ENCODE results near the gene TSHZ3.

Gene TSHZ3

DNA sequence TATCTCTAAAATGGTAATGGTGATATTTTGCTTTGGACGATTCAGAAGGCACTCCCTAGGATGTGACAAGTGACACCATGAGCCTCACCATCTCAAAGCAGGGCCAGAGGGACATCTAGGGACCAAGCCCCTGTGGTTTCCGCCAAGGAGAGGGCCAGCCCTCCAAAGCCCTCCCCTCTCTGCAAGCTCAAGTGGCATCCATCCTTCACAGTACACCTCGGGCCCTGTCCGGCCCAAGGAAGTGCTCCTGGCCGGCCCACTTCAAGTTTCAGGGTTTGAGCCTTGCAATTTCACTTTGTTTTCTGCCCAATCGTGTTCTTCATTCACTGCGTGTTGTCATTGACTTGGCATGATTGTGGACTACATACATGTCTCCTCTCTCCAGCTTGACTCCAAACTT, 82.5 kb downstream of the TSHZ3 start:
- Histone ChIP-seq H3K9me3 (ENCODE audit: control insufficient read depth in 1 of 2, low read length in 2 of 2) (no peaks in the 10 kb centered on the region), H3K27ac (ENCODE audit: low read length) (no peak overlapping the region), H3K4me1 (ENCODE audit: control insufficient read depth in 1 of 2, insufficient read depth in 2 of 2, low read length in 2 of 2) (peaks cover 0 to 18% of the 10 kb centered on the region in 2 donors), H3K36me3 (ENCODE audit: control insufficient read depth in 1 of 2, insufficient read depth in 2 of 2, low read length in 2 of 2) (no peaks in the 10 kb centered on the region), H3K4me3 (ENCODE audit: low read depth in 1 of 2, low read length in 2 of 2) (no peak overlapping the region), H3K27me3 (ENCODE audit: low read depth, low read length) (no peaks in the 10 kb centered on the region)

DNA sequence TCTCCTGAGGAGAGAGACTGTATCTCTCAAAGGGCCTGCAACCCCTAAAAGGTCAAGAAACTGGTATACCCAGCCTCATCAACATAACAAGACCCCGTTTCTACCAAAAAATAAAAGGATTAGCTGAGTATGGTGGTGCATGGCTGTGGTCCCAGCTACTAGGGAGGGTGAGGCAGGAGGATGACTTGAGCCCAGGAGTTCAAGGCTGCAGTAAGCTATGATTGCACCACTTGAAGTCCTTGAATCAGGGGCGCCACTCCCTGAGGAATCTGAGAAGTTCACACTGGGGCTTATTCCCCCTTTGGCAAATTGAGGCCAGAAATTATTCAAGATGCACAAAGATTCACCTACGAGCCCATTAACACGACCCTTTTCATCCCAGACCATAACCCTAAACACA, 83.0 kb downstream of the TSHZ3 start:
- no peak overlapping the region for H3K27ac ChIP-seq (ENCODE audit: low read length)
- H3K36me3 ChIP-seq (ENCODE audit: control insufficient read depth in 1 of 2, insufficient read depth in 2 of 2, low read length in 2 of 2), result no peaks in the 10 kb centered on the region
- no peak overlapping the region for H3K4me3 ChIP-seq (ENCODE audit: low read depth in 1 of 2, low read length in 2 of 2)
- peaks cover 0 to 23% of the 10 kb centered on the region in 2 donors for H3K4me1 ChIP-seq (ENCODE audit: control insufficient read depth in 1 of 2, insufficient read depth in 2 of 2, low read length in 2 of 2)
- no peaks in the 10 kb centered on the region for H3K27me3 ChIP-seq (ENCODE audit: low read depth, low read length)
- H3K9me3 ChIP-seq (ENCODE audit: control insufficient read depth in 1 of 2, low read length in 2 of 2), result no peaks in the 10 kb centered on the region

GRCh38 chr19:31264041-31264778, 85.0 kb downstream of the TSHZ3 start:
- no peak overlapping the region for H3K27ac ChIP-seq (ENCODE audit: low read length)
- peaks cover 0 to 31% of the 10 kb centered on the region in 2 donors for H3K4me1 ChIP-seq (ENCODE audit: control insufficient read depth in 1 of 2, insufficient read depth in 2 of 2, low read length in 2 of 2)
- no peak overlapping the region for H3K4me3 ChIP-seq (ENCODE audit: low read depth in 1 of 2, low read length in 2 of 2)
- no peaks in the 10 kb centered on the region for H3K27me3 ChIP-seq (ENCODE audit: low read depth, low read length)
- no peaks in the 10 kb centered on the region for H3K36me3 ChIP-seq (ENCODE audit: control insufficient read depth in 1 of 2, insufficient read depth in 2 of 2, low read length in 2 of 2)
- no peaks in the 10 kb centered on the region for H3K9me3 ChIP-seq (ENCODE audit: control insufficient read depth in 1 of 2, low read length in 2 of 2)

GRCh38 chr19:31263328-31263727, 85.9 kb downstream of the TSHZ3 start:
- H3K9me3 ChIP-seq (ENCODE audit: control insufficient read depth in 1 of 2, low read length in 2 of 2), result no peaks in the 10 kb centered on the region
- H3K4me3 ChIP-seq (ENCODE audit: low read depth in 1 of 2, low read length in 2 of 2), result no peak overlapping the region
- no peak overlapping the region for H3K27ac ChIP-seq (ENCODE audit: low read length)
- no peaks in the 10 kb centered on the region for H3K36me3 ChIP-seq (ENCODE audit: control insufficient read depth in 1 of 2, insufficient read depth in 2 of 2, low read length in 2 of 2)
- peaks cover 0 to 31% of the 10 kb centered on the region in 2 donors for H3K4me1 ChIP-seq (ENCODE audit: control insufficient read depth in 1 of 2, insufficient read depth in 2 of 2, low read length in 2 of 2)
- H3K27me3 ChIP-seq (ENCODE audit: low read depth, low read length), result no peaks in the 10 kb centered on the region

DNA sequence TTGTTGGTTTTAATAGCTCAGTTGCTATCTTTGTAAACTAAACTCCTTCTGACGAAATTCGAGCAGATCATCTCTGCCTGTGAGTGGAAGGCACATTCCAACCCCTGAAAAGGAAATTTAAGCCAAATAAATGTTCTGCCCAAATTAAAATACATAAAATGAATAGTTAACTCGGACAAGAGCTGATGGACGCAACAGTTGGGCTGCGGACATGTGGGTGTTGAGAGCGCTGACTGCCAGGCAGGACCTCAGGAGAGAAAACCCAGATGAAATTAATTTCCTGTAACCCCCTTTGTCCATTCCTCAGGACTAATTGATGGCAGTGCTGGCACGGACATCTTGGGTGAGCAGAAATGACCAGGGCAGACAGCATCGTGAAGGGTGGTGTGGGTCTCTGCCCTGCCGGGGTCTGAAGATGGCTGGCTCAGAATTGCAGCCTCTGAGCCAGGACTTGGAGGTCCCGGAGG, 86.5 kb downstream of the TSHZ3 start:
- Histone ChIP-seq H3K27ac (ENCODE audit: low read length) (no peak overlapping the region), H3K9me3 (ENCODE audit: control insufficient read depth in 1 of 2, low read length in 2 of 2) (no peaks in the 10 kb centered on the region), H3K4me1 (ENCODE audit: control insufficient read depth in 1 of 2, insufficient read depth in 2 of 2, low read length in 2 of 2) (peaks cover 0 to 31% of the 10 kb centered on the region in 2 donors), H3K36me3 (ENCODE audit: control insufficient read depth in 1 of 2, insufficient read depth in 2 of 2, low read length in 2 of 2) (no peaks in the 10 kb centered on the region), H3K27me3 (ENCODE audit: low read depth, low read length) (no peaks in the 10 kb centered on the region), H3K4me3 (ENCODE audit: low read depth in 1 of 2, low read length in 2 of 2) (no peak overlapping the region)

- H3K27ac ChIP-seq (ENCODE audit: low read length), result no peak overlapping the region
- no peaks in the 10 kb centered on the region for H3K9me3 ChIP-seq (ENCODE audit: control insufficient read depth in 1 of 2, low read length in 2 of 2)
- peaks cover 0 to 31% of the 10 kb centered on the region in 2 donors for H3K4me1 ChIP-seq (ENCODE audit: control insufficient read depth in 1 of 2, insufficient read depth in 2 of 2, low read length in 2 of 2)
- H3K27me3 ChIP-seq (ENCODE audit: low read depth, low read length), result no peaks in the 10 kb centered on the region
- peak overlapping the region in 1 of 2 donors; percentile 15 for H3K4me3 ChIP-seq (ENCODE audit: low read depth in 1 of 2, low read length in 2 of 2)
- H3K36me3 ChIP-seq (ENCODE audit: control insufficient read depth in 1 of 2, insufficient read depth in 2 of 2, low read length in 2 of 2), result no peaks in the 10 kb centered on the region
Measured at GRCh38 chr19:31261603-31262212, 87.5 kb downstream of the TSHZ3 start.

- H3K4me1 ChIP-seq (ENCODE audit: control insufficient read depth in 1 of 2, insufficient read depth in 2 of 2, low read length in 2 of 2), result peaks cover 0 to 31% of the 10 kb centered on the region in 2 donors
- no peaks in the 10 kb centered on the region for H3K27me3 ChIP-seq (ENCODE audit: low read depth, low read length)
- H3K9me3 ChIP-seq (ENCODE audit: control insufficient read depth in 1 of 2, low read length in 2 of 2), result no peaks in the 10 kb centered on the region
- H3K27ac ChIP-seq (ENCODE audit: low read length), result no peak overlapping the region
- H3K4me3 ChIP-seq (ENCODE audit: low read depth in 1 of 2, low read length in 2 of 2), result peak overlapping the region in 1 of 2 donors; percentile 15
- H3K36me3 ChIP-seq (ENCODE audit: control insufficient read depth in 1 of 2, insufficient read depth in 2 of 2, low read length in 2 of 2), result no peaks in the 10 kb centered on the region
Measured at GRCh38 chr19:31261019-31261602, 88.1 kb downstream of the TSHZ3 start.

- no peak overlapping the region for H3K27ac ChIP-seq (ENCODE audit: low read length)
Measured at GRCh38 chr19:31260171-31260933, 88.9 kb downstream of the TSHZ3 start.

GRCh38 chr19:31258211-31259052, 90.8 kb downstream of the TSHZ3 start:
- H3K36me3 ChIP-seq (ENCODE audit: control insufficient read depth in 1 of 2, insufficient read depth in 2 of 2, low read length in 2 of 2), result no peaks in the 10 kb centered on the region

More at GRCh38 chr19:31260171-31260933, 88.9 kb downstream of the TSHZ3 start:
- Histone ChIP-seq H3K36me3 (ENCODE audit: control insufficient read depth in 1 of 2, insufficient read depth in 2 of 2, low read length in 2 of 2) (no peaks in the 10 kb centered on the region), H3K9me3 (ENCODE audit: control insufficient read depth in 1 of 2, low read length in 2 of 2) (no peaks in the 10 kb centered on the region), H3K4me1 (ENCODE audit: control insufficient read depth in 1 of 2, insufficient read depth in 2 of 2, low read length in 2 of 2) (peaks cover 0 to 31% of the 10 kb centered on the region in 2 donors), H3K27me3 (ENCODE audit: low read depth, low read length) (no peaks in the 10 kb centered on the region), H3K4me3 (ENCODE audit: low read depth in 1 of 2, low read length in 2 of 2) (no peak overlapping the region)

GRCh38 chr19:31257426-31258130, 91.7 kb downstream of the TSHZ3 start:
- Histone ChIP-seq H3K27ac (ENCODE audit: low read length) (no peak overlapping the region), H3K27me3 (ENCODE audit: low read depth, low read length) (no peaks in the 10 kb centered on the region), H3K9me3 (ENCODE audit: control insufficient read depth in 1 of 2, low read length in 2 of 2) (no peaks in the 10 kb centered on the region), H3K4me1 (ENCODE audit: control insufficient read depth in 1 of 2, insufficient read depth in 2 of 2, low read length in 2 of 2) (peaks cover 0 to 21% of the 10 kb centered on the region in 2 donors), H3K36me3 (ENCODE audit: control insufficient read depth in 1 of 2, insufficient read depth in 2 of 2, low read length in 2 of 2) (no peaks in the 10 kb centered on the region), H3K4me3 (ENCODE audit: low read depth in 1 of 2, low read length in 2 of 2) (no peak overlapping the region)

More at GRCh38 chr19:31258211-31259052, 90.8 kb downstream of the TSHZ3 start:
- no peaks in the 10 kb centered on the region for H3K27me3 ChIP-seq (ENCODE audit: low read depth, low read length)
- no peak overlapping the region for H3K27ac ChIP-seq (ENCODE audit: low read length)
- H3K9me3 ChIP-seq (ENCODE audit: control insufficient read depth in 1 of 2, low read length in 2 of 2), result no peaks in the 10 kb centered on the region
- no peak overlapping the region for H3K4me3 ChIP-seq (ENCODE audit: low read depth in 1 of 2, low read length in 2 of 2)
- peaks cover 0 to 30% of the 10 kb centered on the region in 2 donors for H3K4me1 ChIP-seq (ENCODE audit: control insufficient read depth in 1 of 2, insufficient read depth in 2 of 2, low read length in 2 of 2)

All from muscle layer of duodenum (tissue), 2 donors.